ENCODE data around the gene MAN1B1.
"Not testable (repeated sequence)": the region's sequence is repeated elsewhere in the genome, so short reads cannot be mapped to it uniquely, and the experiment has no call there.

DNA sequence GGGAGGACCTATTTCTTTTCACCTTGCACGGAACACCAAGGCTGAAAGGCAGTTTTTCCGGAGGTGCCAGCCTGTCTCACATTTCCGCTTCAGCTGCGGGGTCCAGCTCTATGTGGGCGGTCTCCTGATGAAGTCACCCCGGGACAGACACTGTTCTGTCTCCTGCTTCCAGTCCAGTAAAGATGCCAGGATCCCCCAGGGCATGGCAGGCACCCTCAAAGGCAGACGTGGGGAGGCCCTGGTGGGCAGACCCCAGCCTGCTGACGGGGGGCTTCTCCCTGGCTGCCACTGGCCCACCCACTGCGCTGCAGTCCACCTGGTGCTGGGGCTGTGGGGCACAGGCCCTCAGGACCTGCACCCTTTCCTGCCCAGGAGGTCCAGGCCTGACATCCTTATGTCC is 24.0 kb upstream of the MAN1B1 start:
- TF ChIP-seq, protein P1, sequence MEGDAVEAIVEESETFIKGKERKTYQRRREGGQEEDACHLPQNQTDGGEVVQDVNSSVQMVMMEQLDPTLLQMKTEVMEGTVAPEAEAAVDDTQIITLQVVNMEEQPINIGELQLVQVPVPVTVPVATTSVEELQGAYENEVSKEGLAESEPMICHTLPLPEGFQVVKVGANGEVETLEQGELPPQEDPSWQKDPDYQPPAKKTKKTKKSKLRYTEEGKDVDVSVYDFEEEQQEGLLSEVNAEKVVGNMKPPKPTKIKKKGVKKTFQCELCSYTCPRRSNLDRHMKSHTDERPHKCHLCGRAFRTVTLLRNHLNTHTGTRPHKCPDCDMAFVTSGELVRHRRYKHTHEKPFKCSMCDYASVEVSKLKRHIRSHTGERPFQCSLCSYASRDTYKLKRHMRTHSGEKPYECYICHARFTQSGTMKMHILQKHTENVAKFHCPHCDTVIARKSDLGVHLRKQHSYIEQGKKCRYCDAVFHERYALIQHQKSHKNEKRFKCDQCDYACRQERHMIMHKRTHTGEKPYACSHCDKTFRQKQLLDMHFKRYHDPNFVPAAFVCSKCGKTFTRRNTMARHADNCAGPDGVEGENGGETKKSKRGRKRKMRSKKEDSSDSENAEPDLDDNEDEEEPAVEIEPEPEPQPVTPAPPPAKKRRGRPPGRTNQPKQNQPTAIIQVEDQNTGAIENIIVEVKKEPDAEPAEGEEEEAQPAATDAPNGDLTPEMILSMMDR (IDR thresholded peaks at IDR 0.05): not testable (repeated sequence)
- TF ChIP-seq TCF7L2, POLR2AphosphoS5 (IDR thresholded peaks at IDR 0.05; ENCODE audit: low read depth, low read length): not testable (repeated sequence)
